ENCODE results near the gene GYG2. TPM values are rescaled to one million over a fixed set of nuclear protein-coding genes. Genes with fewer than 3 reads are reported as not detected.

The GYG2 gene
- total and polyA plus RNA-seq, 2 of the 8 experiments (the other 6 are each of a cell fraction or from before 2014, with no cell fraction given) = 52.8 to 65.3 TPM

DNA sequence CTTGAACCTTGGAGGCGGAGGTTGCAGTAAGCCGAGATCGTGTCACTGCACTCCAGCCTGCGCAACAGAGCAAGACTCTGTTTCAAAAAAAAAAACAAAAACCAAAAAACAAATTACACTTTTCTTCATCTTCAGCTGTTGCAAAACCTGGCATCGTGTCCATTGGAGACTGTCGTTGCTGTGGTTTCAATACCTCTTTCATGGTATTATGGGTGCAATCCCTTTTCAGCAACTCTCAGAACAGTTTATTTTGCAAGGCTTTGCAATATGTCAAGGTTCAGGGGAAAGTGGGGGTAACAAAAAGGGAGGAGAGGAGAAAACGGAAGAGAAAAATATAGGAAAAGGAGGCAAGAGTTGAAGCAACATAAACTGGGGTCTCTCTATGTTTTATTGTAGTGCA, 59.6 kb downstream of the GYG2 start:
- H3K14ac ChIP-seq (ENCODE audit: insufficient read length) = no peak overlapping the region
- ChIA-PET POLR2A (ENCODE audit: partially characterized antibody) (interaction anchor here (1.4 kb wide), 1 partner anchor 10 kb away, joined by 4 read pairs; no protein-coding TSS in a partner anchor), CTCF (ENCODE audit: partially characterized antibody) (interaction anchor here (0.6 kb wide), 1 partner anchor 12 kb away, joined by 3 read pairs; no protein-coding TSS in a partner anchor)
- TF ChIP-seq HDAC2 (IDR thresholded peaks at IDR 0.05; ENCODE audit: borderline replicate concordance in 1 of 2, low read depth in 2 of 2, low read length in 2 of 2) = no peak

More for the DNA sequence above, 59.6 kb downstream of the GYG2 start:
- H3K9me3 ChIP-seq (ENCODE audit: insufficient read depth in 2 of 2, low read depth in 1 of 2, low read length in 1 of 2) = no peaks in the 10 kb centered on the region
- H3K27me3 ChIP-seq (replicated peaks in 1 of 4; ENCODE audit: control insufficient read depth in 3 of 4, extremely low read depth in 1 of 4, insufficient read depth in 3 of 4, low read length in 3 of 4) = no peaks in the 10 kb centered on the region
- H3K56ac ChIP-seq (replicated peaks; ENCODE audit: insufficient read length, low read depth, low read length) = no peak overlapping the region
- H2BK15ac ChIP-seq (ENCODE audit: low read length) = no peak overlapping the region
- 91% methylated on average over 7 of the region's 7 CpGs; no CpG with 5 or more reads in 1 of the 2 experiments for WGBS, 2 experiments (ENCODE audit: extremely low coverage in 1 of 2, insufficient coverage in 1 of 2, insufficient read length in 1 of 2, insufficient replicate concordance in 2 of 2, low coverage in 1 of 2, low lambda C conversion rate in 2 of 2, missing lambda C conversion rate in 1 of 2)
- H3K4me1 ChIP-seq (replicated peaks in 1 of 4; ENCODE audit: control insufficient read depth in 3 of 4, insufficient read depth in 4 of 4, low read length in 3 of 4) = peaks cover 0 to 4% (median 2%) of the 10 kb centered on the region in 4 experiments; a peak in 3 of 7 replicates
- no peaks in the 10 kb centered on the region for H4K20me1 ChIP-seq (replicated peaks in 1 of 2; ENCODE audit: control insufficient read depth in 1 of 2, insufficient read depth in 2 of 2, low read length in 2 of 2)
- no peak overlapping the region for H3K4ac ChIP-seq (replicated peaks; ENCODE audit: insufficient read length, low read depth, low read length)
- no peak overlapping the region for H3K18ac ChIP-seq (ENCODE audit: extremely low read depth, low read length)
- no peak for FAIRE-seq
- H2AFZ ChIP-seq (ENCODE audit: low read length) = no peak overlapping the region
- H4K91ac ChIP-seq (replicated peaks; ENCODE audit: insufficient read length, low read length) = no peak overlapping the region
- H3K4me2 ChIP-seq (ENCODE audit: insufficient read depth in 1 of 2, low read depth in 2 of 2, low read length in 2 of 2) = no peak overlapping the region
- no peak overlapping the region for H3K9ac ChIP-seq (replicated peaks in 1 of 4; ENCODE audit: extremely low read depth in 1 of 4, low read depth in 3 of 4, low read length in 3 of 4)
- no peak overlapping the region for H2AK5ac ChIP-seq (ENCODE audit: low read depth, low read length)
- no peaks in the 10 kb centered on the region for H3K23me2 ChIP-seq (ENCODE audit: low read depth, low read length)
- no peak overlapping the region for H3K27ac ChIP-seq (ENCODE audit: low read depth, low read length)
- H3K23ac ChIP-seq (ENCODE audit: insufficient read length) = no peak overlapping the region
- H2BK5ac ChIP-seq (ENCODE audit: low read depth, low read length) = no peak overlapping the region
- H2BK20ac ChIP-seq (ENCODE audit: low read length) = no peak overlapping the region
- no peak overlapping the region for H2BK12ac ChIP-seq (ENCODE audit: low read depth, low read length)
- no peaks in the 10 kb centered on the region for H3K79me1 ChIP-seq (ENCODE audit: low read depth, low read length)
- H4K5ac ChIP-seq (ENCODE audit: insufficient read length, low read depth, low read length) = no peak overlapping the region
- H2BK120ac ChIP-seq (replicated peaks; ENCODE audit: low read depth, low read length) = no peak overlapping the region
- no peaks in the 10 kb centered on the region for H3K79me2 ChIP-seq (ENCODE audit: control insufficient read depth in 1 of 2, insufficient read depth in 2 of 2, low read length in 2 of 2)
- no peak overlapping the region for H3K4me3 ChIP-seq (ENCODE audit: extremely low read depth in 1 of 4, insufficient read depth in 2 of 4, low read depth in 3 of 4, low read length in 4 of 4)
- peaks cover 0 to 4% (median 0%) of the 10 kb centered on the region in 4 experiments; a peak in 2 of 8 replicates for H3K36me3 ChIP-seq (ENCODE audit: control insufficient read depth in 2 of 4, insufficient read depth in 4 of 4, low read length in 3 of 4)
- no peak for DNase-seq (ENCODE audit: low read depth in 1 of 2, low spot score in 2 of 2)
- no peak overlapping the region for H4K8ac ChIP-seq (ENCODE audit: extremely low read depth, insufficient read depth, low read length)
